Measurements from ENCODE around the gene CHKA. TPM values are rescaled to one million over a fixed set of nuclear protein-coding genes. Genes with fewer than 3 reads are reported as not detected.

Gene CHKA
- total RNA-seq, 2 donors from 2014 or later: 50.1 to 83.7 TPM

DNA sequence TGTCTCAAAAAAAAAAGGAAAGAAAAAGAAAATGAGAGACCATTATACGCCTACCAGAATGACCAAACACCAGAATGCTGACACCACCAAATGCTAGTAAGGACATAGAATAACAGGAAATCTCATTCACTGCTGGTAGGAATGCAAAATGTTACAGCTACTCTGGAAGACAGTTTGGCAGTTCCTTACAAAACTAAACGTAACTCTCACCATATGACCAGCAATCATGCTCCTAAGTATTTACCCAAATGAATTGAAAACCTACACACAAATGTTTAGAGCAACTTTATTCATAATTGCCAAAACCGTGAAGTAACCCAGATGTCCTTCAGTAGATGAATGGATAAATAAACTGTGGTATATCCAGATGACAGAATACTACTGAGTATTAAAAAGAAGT, 7.2 kb downstream of the CHKA start:
- TF ChIP-seq, protein P1, sequence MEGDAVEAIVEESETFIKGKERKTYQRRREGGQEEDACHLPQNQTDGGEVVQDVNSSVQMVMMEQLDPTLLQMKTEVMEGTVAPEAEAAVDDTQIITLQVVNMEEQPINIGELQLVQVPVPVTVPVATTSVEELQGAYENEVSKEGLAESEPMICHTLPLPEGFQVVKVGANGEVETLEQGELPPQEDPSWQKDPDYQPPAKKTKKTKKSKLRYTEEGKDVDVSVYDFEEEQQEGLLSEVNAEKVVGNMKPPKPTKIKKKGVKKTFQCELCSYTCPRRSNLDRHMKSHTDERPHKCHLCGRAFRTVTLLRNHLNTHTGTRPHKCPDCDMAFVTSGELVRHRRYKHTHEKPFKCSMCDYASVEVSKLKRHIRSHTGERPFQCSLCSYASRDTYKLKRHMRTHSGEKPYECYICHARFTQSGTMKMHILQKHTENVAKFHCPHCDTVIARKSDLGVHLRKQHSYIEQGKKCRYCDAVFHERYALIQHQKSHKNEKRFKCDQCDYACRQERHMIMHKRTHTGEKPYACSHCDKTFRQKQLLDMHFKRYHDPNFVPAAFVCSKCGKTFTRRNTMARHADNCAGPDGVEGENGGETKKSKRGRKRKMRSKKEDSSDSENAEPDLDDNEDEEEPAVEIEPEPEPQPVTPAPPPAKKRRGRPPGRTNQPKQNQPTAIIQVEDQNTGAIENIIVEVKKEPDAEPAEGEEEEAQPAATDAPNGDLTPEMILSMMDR (IDR thresholded peaks at IDR 0.05): no peak
- intact Hi-C loops (cut with DNase I): no loop called here
- no peak overlapping the region for H3K27ac ChIP-seq
- H3K9me3 ChIP-seq: no peaks in the 10 kb centered on the region
- no peak for DNase-seq
- no peaks in the 10 kb centered on the region for H3K27me3 ChIP-seq
- peaks cover 10% of the 10 kb centered on the region for H3K4me1 ChIP-seq
- no peak overlapping the region for H3K9ac ChIP-seq (ENCODE audit: low read depth in 2 of 2, low read length in 2 of 2)
- no peak overlapping the region for H3K4me3 ChIP-seq
- H3K36me3 ChIP-seq: no peaks in the 10 kb centered on the region

DNA sequence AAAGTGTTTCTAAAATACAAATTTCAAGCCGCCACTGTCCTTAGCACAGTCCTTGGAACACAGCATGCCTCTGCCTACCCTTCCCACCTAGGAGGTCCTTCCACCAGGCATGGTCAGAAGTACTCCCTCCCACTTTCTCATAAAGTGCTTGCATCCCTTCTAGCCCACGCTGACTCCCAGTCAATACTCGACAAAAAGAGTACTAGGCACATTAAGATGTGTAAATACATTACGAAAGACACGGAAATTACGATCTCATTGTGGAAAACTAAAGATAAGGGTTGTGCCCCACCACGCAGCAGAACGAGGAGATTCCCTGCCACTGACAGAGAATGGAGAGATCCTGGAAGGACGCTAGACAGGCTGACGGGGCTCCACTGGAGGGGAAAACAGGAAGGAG, 13.5 kb downstream of the CHKA start:
- Histone ChIP-seq H3K9me3 (no peaks in the 10 kb centered on the region), H3K4me3 (no peak overlapping the region), H3K36me3 (no peaks in the 10 kb centered on the region), H3K4me1 (peaks cover 13% of the 10 kb centered on the region), H3K9ac (ENCODE audit: low read depth in 2 of 2, low read length in 2 of 2) (peak overlapping the region in 1 of 2 donors; percentile 81), H3K27me3 (no peaks in the 10 kb centered on the region), H3K27ac (peak overlapping the region; percentile 77)
- intact Hi-C loops (cut with DNase I): no loop called here
- TF ChIP-seq, protein P1 (IDR thresholded peaks at IDR 0.05): no peak
- peak; percentile 62 for DNase-seq

DNA sequence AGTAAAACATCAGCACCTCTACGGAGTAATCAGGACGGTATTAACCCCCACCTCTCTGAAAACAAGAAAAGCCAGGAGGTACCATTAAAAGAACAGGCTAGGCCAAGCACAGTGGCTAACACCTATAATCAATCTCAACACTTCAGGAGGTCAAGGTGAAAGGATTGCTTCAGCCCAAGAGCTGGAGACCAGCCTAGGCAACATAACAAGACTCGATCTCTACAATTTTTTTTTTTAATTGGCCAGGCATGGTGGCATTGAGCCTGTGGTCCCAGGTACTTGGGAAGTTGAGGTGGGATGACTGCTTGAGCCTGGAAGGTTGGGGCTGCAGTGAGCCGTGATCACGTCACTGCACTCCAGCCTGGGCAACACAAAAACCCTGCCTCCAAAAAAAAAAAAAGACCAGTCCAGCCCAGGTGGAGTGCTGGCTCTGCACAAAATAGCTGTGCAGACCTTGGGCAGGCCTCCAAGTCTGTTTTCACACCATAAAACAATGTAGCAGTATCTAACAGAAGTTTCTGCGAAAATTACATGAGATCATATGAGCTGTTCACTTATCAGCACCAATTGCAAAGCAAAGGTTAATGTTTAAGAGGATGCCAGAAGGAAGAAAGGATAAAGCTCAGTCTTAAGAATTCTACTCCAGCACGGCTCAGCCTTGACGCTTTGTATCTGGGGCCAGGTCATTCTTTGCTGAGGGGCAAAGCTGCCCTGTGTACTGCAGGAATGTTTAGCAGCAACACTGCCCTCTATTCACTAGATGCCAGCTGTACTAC, 14.8 kb downstream of the CHKA start:
- Histone ChIP-seq H3K27ac (peak overlapping the region; percentile 77), H3K9ac (ENCODE audit: low read depth in 2 of 2, low read length in 2 of 2) (peak overlapping the region in 1 of 2 donors; percentile 19), H3K36me3 (no peaks in the 10 kb centered on the region), H3K9me3 (no peaks in the 10 kb centered on the region), H3K27me3 (no peaks in the 10 kb centered on the region), H3K4me3 (no peak overlapping the region), H3K4me1 (peaks cover 13% of the 10 kb centered on the region)
- TF ChIP-seq, protein P1 (IDR thresholded peaks at IDR 0.05): no peak
- intact Hi-C loops (cut with DNase I): no loop called here
- DNase-seq: peak; percentile 90

DNA sequence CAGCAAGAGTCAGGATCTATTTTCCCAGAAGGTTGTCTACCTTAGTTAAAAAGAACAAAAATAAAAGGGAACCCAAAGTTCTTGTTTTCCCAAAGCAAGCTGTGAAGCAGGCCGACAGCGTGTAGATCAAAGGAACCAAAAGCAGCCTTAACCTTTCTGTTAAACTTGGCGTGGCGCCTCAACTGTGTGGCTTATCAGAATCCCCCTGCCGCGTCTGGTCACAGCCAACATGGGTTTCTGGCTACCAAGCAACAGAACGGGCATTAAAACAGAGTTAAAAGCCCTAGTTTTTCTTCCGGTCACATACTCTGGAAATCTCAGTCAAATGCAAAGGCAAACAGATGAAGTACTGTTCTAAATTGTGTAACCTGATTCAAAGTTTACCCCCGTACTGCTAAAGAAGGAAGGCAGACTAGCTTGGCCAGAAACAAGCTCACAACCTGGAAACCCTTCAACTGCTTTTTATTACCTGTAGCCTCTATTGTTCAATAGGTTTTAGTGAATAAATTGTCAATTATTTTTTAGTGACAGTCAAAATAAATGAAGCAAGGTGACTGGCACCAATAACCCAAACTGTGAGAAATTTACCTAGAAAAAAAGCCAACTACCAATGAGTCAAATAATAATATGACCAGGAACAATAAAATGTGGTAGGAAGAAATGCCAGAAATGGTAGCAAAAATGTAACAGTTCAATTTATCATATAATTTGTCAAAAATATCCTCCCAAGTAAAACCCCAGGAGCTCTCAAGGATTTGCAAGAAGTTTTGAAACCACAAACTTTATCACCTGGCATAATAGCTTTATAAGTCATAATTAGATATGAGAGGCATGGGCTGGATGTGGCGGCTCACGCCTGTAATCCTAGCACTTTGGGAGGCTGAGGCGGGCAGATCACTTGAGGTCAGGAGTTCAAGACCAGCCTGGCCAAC, 21.4 kb downstream of the CHKA start:
- peaks cover 4% of the 10 kb centered on the region for H3K4me1 ChIP-seq
- H3K27ac ChIP-seq: peak overlapping the region; percentile 70
- no peaks in the 10 kb centered on the region for H3K9me3 ChIP-seq
- TF ChIP-seq, protein P1 (IDR thresholded peaks at IDR 0.05): no peak
- no peak overlapping the region for H3K4me3 ChIP-seq
- intact Hi-C loops (cut with DNase I): no loop called here
- no peaks in the 10 kb centered on the region for H3K27me3 ChIP-seq
- peak overlapping the region in 1 of 2 donors; percentile 66 for H3K9ac ChIP-seq (ENCODE audit: low read depth in 2 of 2, low read length in 2 of 2)
- DNase-seq: peak; percentile 63
- H3K36me3 ChIP-seq: no peaks in the 10 kb centered on the region

DNA sequence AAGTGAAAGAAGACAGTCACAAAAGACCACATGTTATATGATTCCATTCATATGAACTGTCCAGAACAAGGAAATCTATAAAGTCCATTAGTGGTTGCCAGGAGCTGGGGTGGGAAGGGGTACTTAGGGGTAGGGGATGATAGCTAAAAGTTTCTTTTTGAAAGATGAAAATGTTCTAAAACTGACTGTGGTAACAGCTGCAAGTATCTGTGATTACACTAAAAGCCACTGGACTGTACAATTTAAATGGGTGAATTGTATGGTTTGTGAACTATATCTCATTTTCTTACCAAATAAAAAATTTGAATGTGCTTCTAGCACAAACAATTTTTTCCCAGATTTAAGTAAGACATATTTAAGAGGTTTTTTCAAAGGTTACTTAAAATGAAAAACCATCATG, 22.1 kb downstream of the CHKA start:
- Histone ChIP-seq H3K27me3 (no peaks in the 10 kb centered on the region), H3K4me1 (peaks cover 4% of the 10 kb centered on the region), H3K9me3 (no peaks in the 10 kb centered on the region), H3K9ac (ENCODE audit: low read depth in 2 of 2, low read length in 2 of 2) (no peak overlapping the region), H3K4me3 (no peak overlapping the region), H3K36me3 (no peaks in the 10 kb centered on the region), H3K27ac (no peak overlapping the region)
- TF ChIP-seq, protein P1 (IDR thresholded peaks at IDR 0.05): no peak
- no peak for DNase-seq
- intact Hi-C loops (cut with DNase I): no loop called here
